ENCODE measurements around the gene PCDHA1.

Gene PCDHA1

DNA sequence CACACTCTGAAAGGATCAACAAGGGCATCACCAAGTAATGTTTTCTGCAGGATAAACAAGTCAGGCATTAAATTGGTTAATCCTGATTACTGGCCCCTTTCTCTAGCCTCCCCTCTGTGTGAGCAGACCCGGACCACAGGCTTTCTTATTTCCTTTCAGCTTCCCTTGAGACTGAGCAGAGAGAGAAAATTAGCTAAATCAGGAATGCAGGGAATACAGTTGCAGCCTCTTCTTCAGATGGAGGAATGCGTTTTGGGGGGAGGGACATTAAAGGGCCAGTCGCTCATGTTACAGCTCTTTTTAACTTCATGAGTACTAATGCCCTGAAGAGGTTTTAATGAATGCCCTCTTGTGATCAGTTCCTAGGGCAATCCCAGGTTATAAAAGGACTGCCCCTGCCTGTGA is 200.2 kb downstream of the PCDHA1 start:
- no peak for DNase-seq (ENCODE audit: low read depth in 2 of 3, low spot score in 1 of 3)

DNA sequence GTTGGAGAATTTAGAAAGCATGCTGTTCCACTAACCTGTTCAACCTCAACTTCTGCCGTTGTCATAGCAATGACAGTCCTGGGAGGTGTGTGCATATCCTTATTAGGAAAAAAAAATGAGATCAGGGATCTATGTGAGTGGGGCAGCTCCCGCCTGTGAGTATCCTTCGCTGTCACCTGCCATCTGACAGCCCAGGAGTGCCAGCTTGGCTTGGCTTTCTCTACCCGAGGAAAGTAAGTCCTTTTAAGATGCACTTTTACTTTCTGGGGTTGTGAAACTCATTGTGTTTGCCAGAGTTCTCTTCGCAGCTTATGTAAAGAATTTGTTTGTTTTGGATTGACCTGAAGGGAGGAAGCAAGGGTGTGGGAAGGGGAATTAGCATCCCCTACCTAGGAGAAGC is 202.2 kb downstream of the PCDHA1 start:
- no peak for DNase-seq (ENCODE audit: low read depth in 2 of 3, low spot score in 1 of 3)

DNA sequence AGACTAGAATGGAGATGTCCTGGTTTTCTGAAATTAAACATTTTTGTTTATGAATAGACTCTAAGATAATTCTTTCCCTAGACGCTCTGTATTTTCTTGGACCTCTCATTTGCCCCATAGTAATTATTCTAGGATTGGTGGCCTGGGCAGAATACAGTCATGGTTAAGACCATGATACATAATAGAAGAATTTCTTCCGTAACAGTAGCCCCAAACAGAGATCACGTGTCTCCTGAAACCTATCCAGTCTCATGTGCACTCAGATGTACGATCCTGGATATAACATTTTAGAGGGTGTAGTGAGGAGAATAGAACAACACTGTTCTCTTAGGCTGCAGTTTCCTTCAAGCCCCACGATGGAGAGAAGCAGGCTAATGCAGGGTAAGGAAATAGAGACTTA is 202.7 kb downstream of the PCDHA1 start:
- no peak for DNase-seq (ENCODE audit: low read depth in 2 of 3, low spot score in 1 of 3)

DNA sequence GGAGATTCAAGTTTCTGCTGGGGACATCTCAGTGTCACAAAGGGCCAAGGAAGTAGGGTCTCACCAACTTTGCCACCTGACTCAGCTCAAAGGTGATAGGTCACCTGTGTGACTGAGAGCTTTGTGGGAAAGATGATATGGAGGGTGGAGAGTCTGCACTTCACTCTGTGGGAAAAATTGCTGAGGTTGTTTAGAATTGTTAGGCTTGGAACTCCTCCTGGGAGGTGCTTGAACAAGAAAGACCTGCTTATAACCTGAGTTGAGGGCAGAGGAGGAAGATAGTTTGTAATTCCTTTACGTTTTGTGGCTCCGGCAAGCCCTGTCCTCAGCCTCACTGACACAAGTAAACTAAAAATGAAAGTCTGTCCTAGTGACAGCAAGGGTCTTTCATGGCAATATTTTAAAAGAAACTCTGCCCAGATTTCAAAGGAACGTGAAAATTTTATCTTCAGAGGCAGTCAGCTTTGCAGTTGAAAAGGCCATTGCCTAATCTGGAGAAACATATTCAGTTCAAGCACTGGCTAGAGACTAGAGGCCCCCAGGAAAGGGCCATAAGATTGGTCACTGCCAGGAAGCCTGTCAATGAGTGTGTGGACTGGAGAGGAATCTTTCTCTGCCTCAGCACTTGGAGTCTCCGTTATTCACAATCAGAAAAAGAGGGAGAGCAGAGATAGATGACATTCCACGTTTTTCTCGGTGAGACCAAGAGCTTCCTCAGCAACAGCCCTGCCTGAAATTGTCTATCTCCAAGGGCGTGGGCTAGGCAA is 203.5 kb downstream of the PCDHA1 start:
- DNase-seq (ENCODE audit: low read depth in 2 of 3, low spot score in 1 of 3) = no peak

DNA sequence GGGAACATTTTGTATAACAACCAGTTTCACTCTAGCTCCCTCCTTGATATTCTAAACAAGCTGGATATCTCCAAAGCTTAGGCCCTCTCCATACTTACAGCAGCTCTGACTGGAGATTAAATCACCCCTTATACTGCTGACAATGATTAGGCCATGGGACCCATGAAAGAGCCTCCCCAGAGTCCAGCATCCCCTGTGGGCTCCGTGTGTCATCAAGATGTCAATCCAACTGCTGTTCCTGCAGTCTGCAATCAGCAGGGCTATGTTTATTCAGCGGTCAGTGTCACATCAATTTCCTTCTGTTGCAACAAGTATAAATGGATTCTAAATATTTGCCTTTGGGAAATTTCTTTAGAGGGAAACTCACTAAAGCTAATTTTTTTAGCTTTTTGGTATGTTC is 206.9 kb downstream of the PCDHA1 start:
- no peak for DNase-seq (ENCODE audit: low read depth in 2 of 3, low spot score in 1 of 3)

DNA sequence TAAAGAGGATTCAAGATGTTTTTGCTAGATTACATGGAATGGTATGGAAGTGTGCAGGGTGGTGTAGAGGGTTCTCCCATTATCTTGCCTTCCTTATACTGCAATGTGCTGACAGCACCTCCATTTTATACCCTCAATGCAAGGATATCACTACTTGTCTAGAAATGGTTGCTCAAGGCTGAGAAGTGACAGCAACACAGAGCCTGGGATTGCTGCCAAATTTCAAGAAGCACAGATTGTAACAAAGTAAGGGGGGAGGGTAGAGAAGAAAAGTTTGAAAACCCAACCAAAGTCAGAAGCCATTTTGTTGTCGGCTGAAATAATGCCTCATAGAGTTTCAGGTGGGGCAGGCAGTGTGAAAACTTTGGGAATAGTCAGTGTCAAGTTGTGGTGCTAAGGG is 210.1 kb downstream of the PCDHA1 start:
- no peak for DNase-seq (ENCODE audit: low read depth in 2 of 3, low spot score in 1 of 3)

DNA sequence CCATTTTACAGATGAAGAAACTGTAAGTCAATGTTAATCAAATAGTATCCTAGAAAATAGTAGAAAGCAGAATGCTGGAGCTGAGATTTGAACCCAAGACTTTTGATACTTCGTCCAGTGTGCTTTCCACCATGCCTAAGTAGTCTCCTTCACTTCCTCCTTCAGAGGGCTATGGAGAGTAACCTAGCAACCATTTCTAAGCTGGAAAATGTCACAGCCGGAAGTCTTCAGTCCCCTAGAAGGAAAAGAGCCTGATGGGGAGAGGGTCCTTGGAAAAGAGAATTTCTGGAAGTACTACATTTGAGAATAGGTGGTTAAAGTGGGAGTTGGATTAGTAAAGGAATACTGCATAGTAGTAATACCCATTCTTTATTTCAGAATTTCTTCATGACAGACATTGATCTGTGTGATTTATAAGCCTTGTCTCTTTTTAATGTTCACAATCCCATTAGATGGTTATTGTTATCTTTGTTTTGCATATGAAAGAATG is 213.0 kb downstream of the PCDHA1 start:
- no peak for DNase-seq (ENCODE audit: low read depth in 2 of 3, low spot score in 1 of 3)

DNA sequence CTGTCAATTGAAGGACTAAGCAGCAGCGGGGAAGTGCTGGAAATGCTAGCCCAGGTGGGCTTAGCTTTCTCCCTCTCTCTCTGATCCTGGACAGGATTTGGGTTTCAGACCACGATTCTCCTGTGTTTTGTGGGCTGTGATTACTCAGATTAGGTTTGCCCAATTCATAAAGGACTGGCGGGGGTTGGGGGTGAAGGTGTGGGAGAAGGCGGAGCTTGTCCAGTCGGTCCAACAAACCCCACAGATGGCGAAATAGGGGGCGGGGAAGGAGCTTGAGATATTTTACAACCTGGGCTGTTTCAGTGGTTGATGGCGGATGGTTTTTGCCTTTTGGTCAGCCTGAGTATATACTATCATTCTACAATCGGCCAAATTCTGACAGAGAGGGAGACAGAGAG is 215.5 kb downstream of the PCDHA1 start:
- DNase-seq (ENCODE audit: low read depth in 2 of 3, low spot score in 1 of 3) = no peak

DNA sequence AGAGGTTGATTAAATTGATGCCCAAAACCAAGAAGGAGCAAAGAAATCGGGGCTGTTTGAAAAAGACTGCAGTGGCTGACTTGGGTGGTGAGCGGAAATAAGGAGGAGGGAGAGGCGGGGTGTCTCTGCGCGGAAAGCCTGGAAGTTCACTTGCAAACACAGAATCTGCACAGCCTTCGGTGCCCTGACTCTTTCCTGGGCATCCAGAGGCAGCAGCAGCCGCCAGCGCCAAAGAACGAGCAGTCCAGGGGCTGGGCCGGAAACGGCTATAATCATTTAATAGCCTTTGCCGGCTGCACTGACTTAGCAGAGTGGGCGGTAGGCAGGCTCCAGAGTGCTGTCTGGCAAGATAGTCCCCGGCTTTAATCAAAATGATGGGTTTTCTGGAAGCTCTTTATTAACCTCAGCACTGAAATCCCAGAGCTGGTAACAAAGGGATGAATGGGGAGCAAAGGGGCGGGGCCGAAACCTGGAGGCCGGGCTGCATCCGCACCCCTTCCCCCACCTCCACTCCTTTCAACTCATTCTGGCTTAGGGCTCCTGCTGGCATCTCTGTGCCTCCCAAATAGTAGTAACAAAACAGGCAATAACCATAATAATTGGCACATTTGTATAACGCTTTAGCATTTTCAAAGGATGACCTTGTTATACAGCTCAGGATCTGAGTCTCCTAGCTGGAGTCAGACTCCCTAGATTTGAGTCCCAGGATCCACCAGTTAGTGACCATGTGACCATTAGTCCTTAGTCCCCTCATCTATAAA is 216.1 kb downstream of the PCDHA1 start:
- no peak for DNase-seq (ENCODE audit: low read depth in 2 of 3, low spot score in 1 of 3)

DNA sequence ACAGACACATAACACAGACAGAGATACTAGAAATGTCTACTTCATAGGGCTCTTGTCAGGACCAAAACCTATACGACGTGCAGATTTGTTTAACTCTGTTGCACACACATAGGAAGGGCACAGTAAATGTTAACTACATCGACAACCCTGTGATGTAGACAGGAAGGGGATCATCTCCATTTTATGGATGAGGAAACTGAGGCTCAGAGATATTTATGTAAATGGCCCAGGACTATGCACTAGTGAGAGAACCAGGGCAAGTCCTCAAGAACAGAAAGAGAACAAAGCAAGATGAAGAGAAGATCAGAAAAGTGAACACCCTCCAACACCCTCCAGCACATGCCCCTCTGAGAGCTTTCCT is 216.6 kb downstream of the PCDHA1 start:
- DNase-seq (ENCODE audit: low read depth in 2 of 3, low spot score in 1 of 3) = no peak

DNA sequence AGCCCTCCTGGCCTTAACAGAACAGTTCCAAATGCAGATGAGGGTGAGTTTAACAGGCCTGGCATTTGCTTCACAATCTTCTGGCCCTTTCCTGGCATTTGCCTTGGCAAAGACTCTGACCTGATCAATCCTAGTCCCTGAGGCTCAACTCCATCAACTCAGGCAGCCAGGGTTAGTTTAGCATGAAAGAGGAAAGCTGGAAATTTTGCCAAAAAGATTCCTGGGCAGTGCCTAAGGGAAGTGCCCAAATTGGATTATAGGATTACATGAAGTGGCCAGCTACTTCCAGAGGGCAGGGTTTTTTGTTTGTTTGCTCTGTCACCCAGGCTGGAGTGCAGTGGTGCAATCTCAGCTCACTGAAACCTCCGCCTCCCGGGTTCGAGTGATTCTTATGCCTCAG is 217.1 kb downstream of the PCDHA1 start:
- no peak for DNase-seq (ENCODE audit: low read depth in 2 of 3, low spot score in 1 of 3)

DNA sequence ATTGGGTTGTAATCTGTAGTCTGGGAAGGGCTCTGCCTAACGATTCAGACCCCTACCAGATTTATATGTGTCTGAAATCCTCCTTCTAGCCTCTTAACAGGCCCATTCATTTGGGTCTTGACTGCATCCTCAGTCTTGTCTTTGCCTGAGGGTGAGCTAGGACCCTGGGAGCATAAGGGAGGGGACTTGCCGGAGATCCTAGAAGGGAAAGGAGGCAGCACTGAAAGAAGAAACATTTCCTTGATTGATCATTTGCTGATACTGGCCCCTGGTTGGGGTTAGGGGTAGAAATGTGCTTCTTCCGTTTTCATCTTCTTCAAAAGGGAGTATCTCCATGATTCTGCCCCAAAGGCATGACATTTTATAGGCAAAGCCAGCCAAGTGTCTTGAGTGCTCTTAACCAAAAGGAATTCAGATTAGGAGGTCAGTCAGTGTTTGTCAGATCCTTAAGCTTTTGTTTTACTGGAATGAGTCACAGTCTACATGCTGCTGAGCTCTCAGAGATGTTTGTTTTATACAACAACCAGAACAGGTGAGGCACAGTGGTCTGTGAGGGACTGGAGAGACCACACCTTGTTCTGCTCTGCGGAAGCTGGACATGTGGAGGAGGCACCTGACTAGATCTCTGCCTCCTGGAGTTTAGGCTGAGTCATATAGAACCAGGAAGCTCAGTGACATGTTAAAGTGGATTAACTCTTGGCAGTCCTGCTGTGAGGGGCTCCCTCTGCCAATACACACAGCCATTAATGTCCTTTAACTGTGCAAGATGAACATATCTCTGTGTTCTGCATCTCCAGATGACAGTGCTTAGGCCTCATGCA is 218.1 kb downstream of the PCDHA1 start:
- DNase-seq (ENCODE audit: low read depth in 2 of 3, low spot score in 1 of 3) = no peak

DNA sequence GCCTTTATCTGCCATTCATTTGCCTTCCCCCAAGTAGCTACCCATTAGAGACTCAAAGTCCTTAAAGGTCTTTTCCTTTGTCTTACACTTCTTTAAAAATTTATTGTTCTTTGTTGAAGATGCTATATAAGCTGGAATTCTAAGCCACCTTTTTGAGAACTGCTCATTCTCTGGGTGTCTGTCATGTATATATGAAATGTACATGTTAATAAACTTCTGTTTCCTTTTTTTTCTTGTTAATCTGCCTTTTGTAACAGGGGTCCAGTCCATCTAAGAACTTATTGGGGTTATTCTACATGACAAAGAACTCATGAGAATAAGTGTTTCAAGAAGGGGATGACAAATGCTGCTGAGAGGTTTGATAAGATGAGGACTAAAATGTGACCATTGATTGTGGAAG is 221.9 kb downstream of the PCDHA1 start:
- DNase-seq (ENCODE audit: low read depth in 2 of 3, low spot score in 1 of 3) = no peak

DNA sequence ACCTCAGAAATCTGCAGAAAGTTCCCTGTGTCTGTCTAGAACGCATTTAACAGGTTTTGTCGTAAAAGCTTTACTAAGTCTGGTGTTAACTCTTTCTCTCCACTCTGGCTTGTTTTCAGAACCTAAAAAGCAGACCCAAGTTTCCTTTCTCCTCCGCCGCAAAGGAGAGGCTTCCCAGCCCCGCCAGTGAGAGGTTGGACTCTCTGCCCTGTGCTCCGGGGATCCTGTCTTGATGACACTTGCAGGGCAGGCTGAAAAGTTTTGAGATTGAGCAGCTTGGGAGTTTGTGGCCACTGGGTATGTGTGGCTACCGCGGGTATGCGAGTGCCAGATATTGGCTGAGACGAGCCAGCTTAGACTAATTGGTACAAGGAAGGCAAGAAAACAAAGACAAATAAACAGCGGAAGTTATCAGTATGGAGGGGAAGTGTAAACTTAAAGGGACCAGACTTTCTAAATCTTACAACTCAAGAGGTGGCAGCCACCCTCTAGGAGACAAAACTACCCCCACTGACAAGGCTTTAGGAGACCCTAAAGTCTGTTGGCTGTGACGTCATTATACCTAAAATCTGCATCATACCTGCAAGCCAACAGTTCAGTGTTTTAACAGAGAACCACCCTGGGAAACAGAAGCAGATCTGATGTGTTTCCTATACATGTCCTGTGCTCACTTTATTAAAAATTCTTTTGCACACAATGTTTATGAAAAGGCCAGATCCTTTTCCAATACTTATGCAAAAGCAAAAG is 224.3 kb downstream of the PCDHA1 start:
- DNase-seq (ENCODE audit: low read depth in 2 of 3, low spot score in 1 of 3) = no peak

DNA sequence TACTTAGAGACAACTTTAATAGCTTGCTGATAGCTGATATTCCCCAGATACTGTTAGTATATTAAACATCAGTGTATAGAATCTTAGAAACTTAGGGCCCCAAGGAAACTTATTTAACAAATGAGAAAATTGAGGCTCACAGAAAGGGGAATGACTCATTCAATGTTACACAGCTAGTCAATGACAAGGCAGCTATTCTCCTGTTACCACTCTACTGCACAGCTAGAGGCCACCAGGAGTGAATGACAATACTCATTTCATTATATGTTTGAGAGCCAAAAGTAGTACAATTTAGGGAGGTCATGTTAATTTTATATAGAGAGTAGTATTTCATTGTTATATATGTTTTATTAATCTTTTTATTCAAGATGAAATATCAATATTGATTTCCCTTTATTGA is 232.0 kb downstream of the PCDHA1 start:
- DNase-seq (ENCODE audit: low read depth in 2 of 3, low spot score in 1 of 3) = no peak

DNA sequence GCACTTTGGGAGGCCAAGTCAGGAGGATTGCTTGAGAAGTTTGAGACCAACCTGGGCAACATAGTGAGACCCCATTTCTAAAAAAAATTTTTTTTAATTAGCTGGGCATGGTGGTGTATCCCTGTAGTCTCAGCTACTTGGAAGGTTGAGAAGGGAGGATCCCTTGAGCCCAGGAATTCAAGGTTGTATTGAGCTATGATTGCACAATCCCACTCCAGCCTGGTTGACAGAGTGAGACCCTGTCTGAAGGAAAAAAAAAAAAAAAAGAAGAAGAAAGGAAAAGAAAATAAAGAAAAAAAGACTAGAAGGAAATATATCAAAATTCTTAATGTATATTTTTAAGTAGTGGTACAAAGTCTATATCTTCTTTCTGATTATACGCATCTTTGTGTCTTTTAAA is 236.4 kb downstream of the PCDHA1 start:
- DNase-seq (ENCODE audit: low read depth in 2 of 3, low spot score in 1 of 3) = no peak

DNA sequence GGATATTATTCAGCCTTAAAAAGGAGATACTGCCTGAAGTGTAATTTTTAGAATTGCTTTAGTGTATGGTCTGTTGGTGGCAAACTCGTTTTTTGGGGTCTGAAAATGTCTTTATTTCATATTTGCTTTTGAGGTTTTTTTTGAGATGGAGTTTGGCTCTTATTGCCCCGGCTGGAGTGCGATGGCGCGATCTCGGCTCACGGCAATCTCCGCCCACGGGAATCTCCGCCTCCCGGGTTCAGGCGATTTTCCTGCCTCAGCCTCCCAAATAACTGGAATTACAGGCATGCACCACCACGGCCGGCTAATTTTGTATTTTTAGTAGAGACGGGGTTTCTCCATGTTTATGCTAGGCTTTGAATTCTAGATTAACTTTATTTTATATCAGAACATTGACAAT is 245.1 kb downstream of the PCDHA1 start:
- no peak for DNase-seq (ENCODE audit: low read depth in 2 of 3, low spot score in 1 of 3)

DNA sequence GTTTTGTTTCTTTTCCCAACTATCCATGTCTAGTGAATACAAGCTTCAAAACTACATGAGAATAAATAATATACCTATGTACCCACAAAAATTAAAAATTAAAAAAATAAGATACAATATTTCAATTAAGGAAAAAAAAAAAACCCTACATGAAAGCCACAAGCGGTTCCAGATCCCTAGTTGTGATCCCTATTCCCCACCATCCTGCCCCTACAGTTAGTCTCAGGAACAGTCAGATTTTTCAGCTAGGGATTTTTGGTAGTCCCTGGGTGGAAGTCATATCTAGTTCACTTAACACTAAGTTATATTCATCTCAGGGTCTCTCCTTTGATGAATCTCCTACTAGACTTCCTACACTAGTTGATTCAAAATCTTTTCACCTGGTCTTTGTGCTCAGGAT is 246.7 kb downstream of the PCDHA1 start:
- no peak for DNase-seq (ENCODE audit: low read depth in 2 of 3, low spot score in 1 of 3)

DNA sequence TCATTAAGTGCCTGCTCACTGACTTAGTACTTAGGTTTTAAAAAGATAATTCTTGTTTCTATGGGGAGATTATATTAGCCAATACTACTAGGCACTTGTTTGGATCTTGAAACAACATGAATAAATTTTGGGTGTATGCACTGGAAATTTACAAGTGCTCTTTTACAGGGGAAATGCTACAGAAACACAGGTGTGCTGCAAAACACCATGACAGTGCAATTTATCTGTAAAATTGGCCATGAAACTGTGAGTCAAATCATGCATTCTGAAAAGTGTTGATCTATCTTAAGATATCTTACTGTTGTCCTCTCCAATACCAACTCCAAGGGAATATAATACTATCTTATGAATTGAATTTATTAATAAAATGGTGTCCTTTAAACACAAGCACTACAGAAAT is 253.1 kb downstream of the PCDHA1 start:
- DNase-seq (ENCODE audit: low read depth in 2 of 3, low spot score in 1 of 3) = no peak

DNA sequence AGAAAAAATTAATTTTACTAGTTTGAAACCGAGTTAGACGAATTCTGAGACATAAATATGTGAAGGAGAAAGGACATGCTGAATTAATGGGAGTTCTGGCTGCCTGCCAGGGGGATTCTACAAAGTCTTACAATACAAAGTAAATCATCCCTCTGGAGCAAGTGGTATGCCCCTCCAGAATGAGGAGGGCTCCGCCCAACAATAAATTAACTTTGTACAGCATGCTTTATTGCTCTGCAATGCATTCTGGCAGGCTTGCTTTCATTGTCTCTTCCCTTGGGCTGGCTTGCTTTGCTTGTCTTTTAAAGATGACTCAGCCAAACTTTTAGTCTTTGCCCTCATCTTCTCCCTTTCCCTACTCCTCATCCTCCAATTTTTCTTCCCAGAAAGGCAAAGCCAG is 253.6 kb downstream of the PCDHA1 start:
- DNase-seq (ENCODE audit: low read depth in 2 of 3, low spot score in 1 of 3) = no peak

DNA sequence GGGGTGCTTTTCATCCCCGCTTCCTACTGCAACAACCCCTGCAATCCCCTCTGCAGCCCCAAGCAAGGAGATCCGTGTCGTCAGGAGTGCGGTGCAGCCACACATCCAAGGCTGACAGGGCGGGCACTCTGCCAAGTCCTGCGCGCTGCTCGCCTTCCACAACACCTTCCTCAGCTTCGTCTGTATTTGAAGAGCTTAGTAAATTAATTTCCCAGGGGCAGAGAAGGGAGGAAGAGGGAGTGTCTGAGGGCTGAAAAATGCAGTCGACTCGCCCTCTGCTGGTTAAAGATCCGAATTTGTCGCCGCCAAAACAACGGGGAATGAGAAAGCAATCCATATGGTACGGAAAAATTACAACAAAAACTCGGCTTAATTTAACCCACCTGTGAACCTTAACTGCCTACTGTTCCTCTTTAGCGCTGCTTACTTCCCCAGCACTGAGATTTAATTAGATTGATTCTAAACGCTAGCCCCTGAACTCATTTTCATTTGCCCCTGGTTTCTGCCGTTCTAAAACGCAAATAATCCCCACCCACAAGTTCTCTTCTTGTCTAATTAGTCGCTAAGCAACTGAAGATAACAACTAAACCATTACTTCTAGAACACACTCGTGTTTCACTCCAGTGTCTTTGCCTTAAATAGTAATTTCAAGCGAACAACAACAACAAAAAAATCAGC is 254.3 kb downstream of the PCDHA1 start:
- no peak for DNase-seq (ENCODE audit: low read depth in 2 of 3, low spot score in 1 of 3)

All from stimulated activated CD4-positive, alpha-beta T cell treated with anti-CD3 and anti-CD28 coated beads, Interleukin-12 subunit alpha, Interleukin-12 subunit beta, amount 100 ng/mL, for 48 hours (primary cell).